ENCODE data around the gene ZNF441.
A peak's percentile ranks its signal among the peaks of the same experiment; 100 is the strongest.
"Not testable (repeated sequence)": the region's sequence is repeated elsewhere in the genome, so short reads cannot be mapped to it uniquely, and the experiment has no call there.

ZNF441 gene

DNA sequence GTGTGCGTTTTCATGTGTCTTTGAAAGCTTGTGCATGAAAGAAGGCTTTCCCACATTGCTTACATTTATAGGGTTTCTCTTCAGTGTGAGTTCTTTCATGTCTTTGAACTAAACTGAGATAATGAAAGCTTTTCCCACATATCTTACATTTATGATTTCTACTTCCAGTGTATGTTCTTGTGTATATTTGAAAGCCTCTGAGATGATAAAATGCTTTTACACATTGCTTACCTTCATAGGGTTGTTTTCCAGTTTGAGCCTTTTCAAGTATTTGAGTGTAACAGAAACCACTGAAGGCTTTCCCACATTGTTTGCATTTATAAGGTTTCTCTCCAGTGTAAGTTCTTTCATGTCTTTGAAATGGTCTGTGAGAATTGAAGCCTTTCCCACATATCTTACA lies 9.8 kb upstream of the ZNF441 start:
- TF ChIP-seq POLR2A (IDR thresholded peaks at IDR 0.05; ENCODE audit: low read length), result no peak

GRCh38 chr19:11759805-11760204 lies 7.0 kb upstream of the ZNF441 start:
- TF ChIP-seq POLR2A (IDR thresholded peaks at IDR 0.05; ENCODE audit: low read length) (no peak), GATA1 (IDR thresholded peaks at IDR 0.05; ENCODE audit: low read depth, low read length) (no peak)
- DNase-seq, result no peak

More for the DNA sequence above, 9.8 kb upstream of the ZNF441 start:
- DNase-seq, result no peak

GRCh38 chr19:11763117-11763516 lies 3.7 kb upstream of the ZNF441 start:
- TF ChIP-seq POLR2A (IDR thresholded peaks at IDR 0.05; ENCODE audit: low read length) (no peak), GATA1 (IDR thresholded peaks at IDR 0.05; ENCODE audit: low read depth, low read length) (no peak)

DNA sequence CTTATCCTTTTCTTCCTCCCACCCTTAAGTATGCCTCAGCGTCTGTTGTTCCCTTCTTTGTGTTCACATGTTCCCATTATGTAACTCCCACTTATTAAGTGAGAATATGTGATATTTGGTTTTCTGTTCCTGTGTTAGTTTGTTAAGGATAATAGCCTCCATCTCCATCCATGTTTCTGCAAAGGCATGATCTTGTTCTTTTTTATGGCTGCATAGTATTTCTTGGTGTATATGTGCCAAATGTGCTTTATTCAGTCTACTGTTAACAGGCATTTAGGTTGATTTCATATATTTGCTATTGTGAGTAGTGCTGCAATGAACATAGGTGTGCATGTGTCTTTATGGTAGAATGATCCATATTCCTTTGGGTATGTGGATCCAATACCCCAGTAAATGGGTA lies 3.2 kb upstream of the ZNF441 start:
- TF ChIP-seq GATA1 (IDR thresholded peaks at IDR 0.05; ENCODE audit: low read depth, low read length), result no peak
- no peak for TF ChIP-seq POLR2A (IDR thresholded peaks at IDR 0.05; ENCODE audit: low read length)
- DNase-seq, result no peak

More at GRCh38 chr19:11763117-11763516, 3.7 kb upstream of the ZNF441 start:
- DNase-seq, result no peak

- peak; percentile 40 to 54 for DNase-seq
- no peak for TF ChIP-seq POLR2A (IDR thresholded peaks at IDR 0.05; ENCODE audit: low read length)
- TF ChIP-seq GATA1 (IDR thresholded peaks at IDR 0.05; ENCODE audit: low read depth, low read length), result no peak
Measured at GRCh38 chr19:11767633-11768133, 883 bp downstream of the ZNF441 start.

DNA sequence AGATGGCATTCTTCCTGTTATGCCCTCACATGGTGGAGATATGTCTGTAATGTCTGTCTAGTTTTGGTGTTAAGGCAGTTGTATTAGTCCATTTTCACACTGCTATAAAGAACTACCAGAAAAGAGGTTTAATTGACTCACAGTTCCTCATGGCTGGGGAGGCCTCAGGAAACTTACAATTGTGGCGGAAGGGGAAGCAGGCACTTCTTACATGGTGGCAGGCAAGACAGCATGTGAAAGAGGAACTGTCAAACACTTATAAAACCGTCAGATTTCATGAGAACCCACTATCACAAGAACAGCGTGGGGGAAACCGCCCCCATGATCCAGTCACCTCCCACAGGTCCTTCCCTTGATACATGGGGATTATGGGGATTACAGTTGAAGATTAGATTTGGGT lies 3.2 kb downstream of the ZNF441 start:
- TF ChIP-seq POLR2A (IDR thresholded peaks at IDR 0.05; ENCODE audit: low read length), result no peak
- TF ChIP-seq GATA1 (IDR thresholded peaks at IDR 0.05; ENCODE audit: low read depth, low read length), result no peak
- DNase-seq, result peak in 1 of 2 experiments; percentile 11

GRCh38 chr19:11771520-11771919 lies 4.7 kb downstream of the ZNF441 start:
- peak in 1 of 2 experiments; percentile 13 for DNase-seq

GRCh38 chr19:11776669-11777068 lies 9.9 kb downstream of the ZNF441 start:
- not testable (repeated sequence) for DNase-seq

- peak; percentile 36 to 44 for DNase-seq
- TF ChIP-seq POLR2A (IDR thresholded peaks at IDR 0.05; ENCODE audit: low read length), result no peak
- no peak for TF ChIP-seq GATA1 (IDR thresholded peaks at IDR 0.05; ENCODE audit: low read depth, low read length)
Measured at GRCh38 chr19:11780431-11781020, 13.7 kb downstream of the ZNF441 start.

- DNase-seq, result peak; percentile 34 to 57
- TF ChIP-seq GATA1 (IDR thresholded peaks at IDR 0.05; ENCODE audit: low read depth, low read length) (no peak), POLR2A (IDR thresholded peaks at IDR 0.05; ENCODE audit: low read length) (no peak)
Measured at GRCh38 chr19:11781295-11782057, 14.7 kb downstream of the ZNF441 start.

GRCh38 chr19:11783767-11784166 lies 17.0 kb downstream of the ZNF441 start:
- no peak for DNase-seq
- TF ChIP-seq GATA1 (IDR thresholded peaks at IDR 0.05; ENCODE audit: low read depth, low read length), result no peak
- TF ChIP-seq POLR2A (IDR thresholded peaks at IDR 0.05; ENCODE audit: low read length), result no peak

- no peak for DNase-seq
- TF ChIP-seq GATA1 (IDR thresholded peaks at IDR 0.05; ENCODE audit: low read depth, low read length) (no peak), POLR2A (IDR thresholded peaks at IDR 0.05; ENCODE audit: low read length) (no peak)
Measured at GRCh38 chr19:11784356-11784755, 17.6 kb downstream of the ZNF441 start.

- TF ChIP-seq GATA1 (IDR thresholded peaks at IDR 0.05; ENCODE audit: low read depth, low read length) (no peak), POLR2A (IDR thresholded peaks at IDR 0.05; ENCODE audit: low read length) (no peak)
- DNase-seq, result no peak
Measured at GRCh38 chr19:11787536-11787935, 20.7 kb downstream of the ZNF441 start.

DNA sequence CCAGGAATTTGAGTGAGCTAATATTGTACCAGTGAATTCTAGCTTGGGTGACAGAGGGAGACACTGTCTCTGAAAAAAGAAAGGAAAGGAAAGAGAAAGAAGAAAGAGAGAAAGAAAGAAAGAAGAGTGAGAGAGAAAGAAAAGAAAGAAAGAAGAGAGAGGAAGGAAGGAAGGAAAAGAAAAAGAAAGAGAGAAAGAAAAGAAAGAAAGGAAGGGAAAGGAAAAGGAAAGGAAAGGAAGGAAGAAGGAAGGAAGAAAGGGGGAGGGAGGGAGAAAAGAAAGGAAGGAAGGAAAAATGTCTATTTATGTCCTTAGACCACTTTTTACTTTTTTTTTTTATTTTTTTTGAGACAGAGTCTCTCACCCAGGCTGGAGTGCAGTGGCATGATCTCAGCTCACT lies 26.1 kb downstream of the ZNF441 start:
- no peak for TF ChIP-seq GATA1 (IDR thresholded peaks at IDR 0.05; ENCODE audit: low read depth, low read length)
- TF ChIP-seq POLR2A (IDR thresholded peaks at IDR 0.05; ENCODE audit: low read length), result no peak
- DNase-seq, result no peak

DNA sequence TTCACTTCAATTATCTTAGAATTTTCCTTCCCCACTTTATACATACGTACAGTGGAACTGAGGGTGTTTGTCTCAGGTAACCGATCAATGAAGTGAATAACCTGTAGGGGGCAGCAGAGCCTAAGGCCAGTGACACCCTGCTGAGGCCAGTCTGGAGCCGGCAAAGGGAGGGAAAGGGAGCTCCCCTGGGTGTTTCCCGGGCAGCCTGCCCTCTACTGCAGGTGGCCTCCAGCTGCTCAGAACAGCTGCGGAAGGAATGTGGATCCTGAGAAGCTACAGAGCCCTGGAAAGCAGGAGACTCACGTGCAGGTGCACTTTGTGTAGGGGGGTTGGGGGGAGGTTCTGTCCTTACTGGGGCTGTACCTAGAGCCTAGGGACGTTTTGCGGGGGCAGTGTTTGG lies 30.7 kb downstream of the ZNF441 start:
- TF ChIP-seq POLR2A (IDR thresholded peaks at IDR 0.05; ENCODE audit: low read length), result no peak
- TF ChIP-seq GATA1 (IDR thresholded peaks at IDR 0.05; ENCODE audit: low read depth, low read length), result no peak
- peak; percentile 86 to 91 for DNase-seq
